ENCODE results near the gene ZIC1. TPM values are rescaled to one million over a fixed set of nuclear protein-coding genes. Genes with fewer than 3 reads are reported as not detected.

The ZIC1 gene
- total RNA-seq, 1 donor from 2014 or later = not detected

DNA sequence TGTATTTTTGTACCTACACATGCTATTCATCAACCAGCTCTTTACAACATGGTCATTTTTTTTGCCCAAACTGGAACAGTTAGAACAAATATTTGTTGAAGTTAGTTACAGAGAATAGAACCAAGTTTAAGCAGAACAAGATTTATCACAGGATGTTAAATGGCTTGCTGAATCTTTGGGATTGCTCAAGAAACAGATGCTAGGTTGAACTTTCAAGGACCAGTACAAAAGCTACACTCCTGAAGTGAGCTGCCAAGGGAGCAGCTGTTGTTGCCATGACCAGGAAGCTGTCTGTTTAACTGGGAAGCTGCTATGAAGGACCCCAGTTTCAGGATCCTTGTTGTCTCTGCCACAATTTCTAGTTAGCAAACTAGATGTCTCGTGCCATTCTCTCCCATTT is 53.7 kb downstream of the ZIC1 start:
- H3K4me3 ChIP-seq (ENCODE audit: low read depth, low read length) = no peak overlapping the region
- TF ChIP-seq, protein P1, sequence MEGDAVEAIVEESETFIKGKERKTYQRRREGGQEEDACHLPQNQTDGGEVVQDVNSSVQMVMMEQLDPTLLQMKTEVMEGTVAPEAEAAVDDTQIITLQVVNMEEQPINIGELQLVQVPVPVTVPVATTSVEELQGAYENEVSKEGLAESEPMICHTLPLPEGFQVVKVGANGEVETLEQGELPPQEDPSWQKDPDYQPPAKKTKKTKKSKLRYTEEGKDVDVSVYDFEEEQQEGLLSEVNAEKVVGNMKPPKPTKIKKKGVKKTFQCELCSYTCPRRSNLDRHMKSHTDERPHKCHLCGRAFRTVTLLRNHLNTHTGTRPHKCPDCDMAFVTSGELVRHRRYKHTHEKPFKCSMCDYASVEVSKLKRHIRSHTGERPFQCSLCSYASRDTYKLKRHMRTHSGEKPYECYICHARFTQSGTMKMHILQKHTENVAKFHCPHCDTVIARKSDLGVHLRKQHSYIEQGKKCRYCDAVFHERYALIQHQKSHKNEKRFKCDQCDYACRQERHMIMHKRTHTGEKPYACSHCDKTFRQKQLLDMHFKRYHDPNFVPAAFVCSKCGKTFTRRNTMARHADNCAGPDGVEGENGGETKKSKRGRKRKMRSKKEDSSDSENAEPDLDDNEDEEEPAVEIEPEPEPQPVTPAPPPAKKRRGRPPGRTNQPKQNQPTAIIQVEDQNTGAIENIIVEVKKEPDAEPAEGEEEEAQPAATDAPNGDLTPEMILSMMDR (conservative IDR thresholded peaks at IDR 0.05; ENCODE audit: low read depth, low read length) = no peak
- no peak for DNase-seq (ENCODE audit: low read depth)

Other genes starting within 250 kb of the ZIC1 start
- gene ZIC4, start 2.8 kb upstream of the ZIC1 start, total RNA-seq = not detected in 2 replicates

Data from epithelial cell of proximal tubule (primary cell).